ENCODE results near the gene EFCAB8. TPM values are rescaled to one million over a fixed set of nuclear protein-coding genes. Genes with fewer than 3 reads are reported as not detected.

EFCAB8 gene
- total RNA-seq, 1 donor from 2014 or later: 1.1 TPM

DNA sequence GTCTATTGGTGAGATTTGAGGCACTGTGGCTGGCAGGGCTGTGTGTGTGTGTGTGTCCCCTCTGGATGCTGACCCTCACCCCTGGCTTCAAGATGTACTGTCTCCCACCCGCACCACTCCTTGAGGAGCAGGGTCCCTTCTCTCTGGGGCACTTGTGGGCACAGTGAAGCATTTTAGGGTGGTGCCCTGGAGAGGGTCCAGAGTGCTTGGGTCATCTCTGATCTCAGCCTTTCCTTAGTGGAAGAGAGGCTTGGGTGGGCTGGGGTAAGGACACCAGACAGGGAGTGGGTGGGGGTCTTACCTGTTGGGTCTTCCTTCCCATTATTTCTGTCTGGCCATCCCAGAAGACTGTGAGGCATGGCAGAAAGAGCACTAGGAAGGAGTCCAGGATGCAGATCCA lies 66.1 kb downstream of the EFCAB8 start:
- no peak for DNase-seq (ENCODE audit: low spot score)
- Mint-ChIP-seq H3K27ac (ENCODE audit: unreplicated experiment) (no peak overlapping the region), H3K4me1 (ENCODE audit: unreplicated experiment) (no peaks in the 10 kb centered on the region), H3K27me3 (ENCODE audit: unreplicated experiment) (no peaks in the 10 kb centered on the region), H3K9me3 (ENCODE audit: unreplicated experiment) (no peaks in the 10 kb centered on the region), H3K36me3 (ENCODE audit: low read depth, unreplicated experiment) (no peaks in the 10 kb centered on the region), H3K4me3 (ENCODE audit: unreplicated experiment) (no peak overlapping the region)
- TF ChIP-seq, protein P1, sequence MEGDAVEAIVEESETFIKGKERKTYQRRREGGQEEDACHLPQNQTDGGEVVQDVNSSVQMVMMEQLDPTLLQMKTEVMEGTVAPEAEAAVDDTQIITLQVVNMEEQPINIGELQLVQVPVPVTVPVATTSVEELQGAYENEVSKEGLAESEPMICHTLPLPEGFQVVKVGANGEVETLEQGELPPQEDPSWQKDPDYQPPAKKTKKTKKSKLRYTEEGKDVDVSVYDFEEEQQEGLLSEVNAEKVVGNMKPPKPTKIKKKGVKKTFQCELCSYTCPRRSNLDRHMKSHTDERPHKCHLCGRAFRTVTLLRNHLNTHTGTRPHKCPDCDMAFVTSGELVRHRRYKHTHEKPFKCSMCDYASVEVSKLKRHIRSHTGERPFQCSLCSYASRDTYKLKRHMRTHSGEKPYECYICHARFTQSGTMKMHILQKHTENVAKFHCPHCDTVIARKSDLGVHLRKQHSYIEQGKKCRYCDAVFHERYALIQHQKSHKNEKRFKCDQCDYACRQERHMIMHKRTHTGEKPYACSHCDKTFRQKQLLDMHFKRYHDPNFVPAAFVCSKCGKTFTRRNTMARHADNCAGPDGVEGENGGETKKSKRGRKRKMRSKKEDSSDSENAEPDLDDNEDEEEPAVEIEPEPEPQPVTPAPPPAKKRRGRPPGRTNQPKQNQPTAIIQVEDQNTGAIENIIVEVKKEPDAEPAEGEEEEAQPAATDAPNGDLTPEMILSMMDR (IDR thresholded peaks at IDR 0.05; ENCODE audit: unreplicated experiment): no peak

DNA sequence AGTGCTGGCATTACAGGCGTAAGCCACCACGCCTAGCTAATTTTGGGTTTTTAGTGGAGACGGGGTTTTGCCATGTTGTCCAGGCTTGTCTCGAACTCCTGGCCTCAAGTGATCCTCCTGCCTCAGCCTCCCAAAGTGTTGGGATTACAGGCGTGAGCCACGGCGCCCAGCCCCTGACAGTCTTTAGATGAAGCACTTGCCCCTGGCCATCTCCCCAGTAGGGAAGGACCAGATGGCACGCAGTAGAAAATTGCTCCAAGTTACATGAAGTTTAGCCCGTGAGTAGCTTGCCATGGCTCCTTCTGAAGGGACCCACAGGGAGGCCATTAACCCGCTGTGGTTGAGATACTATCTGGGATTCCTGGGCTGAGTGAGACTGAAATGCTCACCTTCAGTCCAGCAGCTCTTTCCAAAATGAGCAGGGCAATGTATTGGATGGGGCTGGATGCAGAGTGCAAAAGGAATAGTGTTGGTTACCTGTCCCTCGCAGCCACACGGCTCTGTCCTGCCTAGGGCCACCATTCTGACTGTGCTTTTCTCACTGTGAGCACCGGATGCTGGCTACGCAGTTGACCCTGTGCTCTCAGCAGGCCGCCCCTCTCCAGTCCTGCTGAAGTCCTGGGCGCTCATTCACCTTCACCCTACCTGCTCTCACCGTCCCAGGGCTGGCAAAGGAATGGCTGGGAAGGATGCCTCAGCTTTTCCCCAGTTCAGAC lies 66.9 kb downstream of the EFCAB8 start:
- Mint-ChIP-seq H3K4me1 (ENCODE audit: unreplicated experiment) (no peaks in the 10 kb centered on the region), H3K4me3 (ENCODE audit: unreplicated experiment) (no peak overlapping the region), H3K27me3 (ENCODE audit: unreplicated experiment) (no peaks in the 10 kb centered on the region), H3K36me3 (ENCODE audit: low read depth, unreplicated experiment) (no peaks in the 10 kb centered on the region), H3K9me3 (ENCODE audit: unreplicated experiment) (no peaks in the 10 kb centered on the region), H3K27ac (ENCODE audit: unreplicated experiment) (no peak overlapping the region)
- TF ChIP-seq, protein P1 (IDR thresholded peaks at IDR 0.05; ENCODE audit: unreplicated experiment): no peak
- DNase-seq (ENCODE audit: low spot score): no peak

DNA sequence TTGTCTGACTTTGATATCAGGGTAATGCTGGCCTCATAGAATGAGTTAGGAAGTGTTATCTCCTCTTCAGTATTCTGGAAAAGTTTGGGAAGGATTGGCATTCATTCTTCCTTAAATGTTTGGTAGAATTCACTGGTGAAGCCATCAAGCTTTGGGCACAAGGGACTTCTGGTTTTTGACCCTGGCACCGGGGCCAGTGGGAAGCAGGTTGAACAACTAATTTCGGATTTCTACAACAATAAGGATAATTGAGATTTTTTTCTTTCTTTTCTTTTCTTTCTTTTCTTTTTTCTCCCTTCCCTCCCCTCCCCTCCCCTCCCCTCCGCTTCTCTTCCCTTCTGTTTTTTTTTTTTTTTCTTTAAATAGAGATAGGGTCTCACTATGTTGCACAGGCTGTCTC lies 70.4 kb downstream of the EFCAB8 start:
- Mint-ChIP-seq H3K36me3 (ENCODE audit: low read depth, unreplicated experiment) (no peaks in the 10 kb centered on the region), H3K27ac (ENCODE audit: unreplicated experiment) (no peak overlapping the region), H3K27me3 (ENCODE audit: unreplicated experiment) (no peaks in the 10 kb centered on the region), H3K9me3 (ENCODE audit: unreplicated experiment) (no peaks in the 10 kb centered on the region), H3K4me3 (ENCODE audit: unreplicated experiment) (no peak overlapping the region), H3K4me1 (ENCODE audit: unreplicated experiment) (no peaks in the 10 kb centered on the region)
- TF ChIP-seq, protein P1 (IDR thresholded peaks at IDR 0.05; ENCODE audit: unreplicated experiment): no peak
- no peak for DNase-seq (ENCODE audit: low spot score)

DNA sequence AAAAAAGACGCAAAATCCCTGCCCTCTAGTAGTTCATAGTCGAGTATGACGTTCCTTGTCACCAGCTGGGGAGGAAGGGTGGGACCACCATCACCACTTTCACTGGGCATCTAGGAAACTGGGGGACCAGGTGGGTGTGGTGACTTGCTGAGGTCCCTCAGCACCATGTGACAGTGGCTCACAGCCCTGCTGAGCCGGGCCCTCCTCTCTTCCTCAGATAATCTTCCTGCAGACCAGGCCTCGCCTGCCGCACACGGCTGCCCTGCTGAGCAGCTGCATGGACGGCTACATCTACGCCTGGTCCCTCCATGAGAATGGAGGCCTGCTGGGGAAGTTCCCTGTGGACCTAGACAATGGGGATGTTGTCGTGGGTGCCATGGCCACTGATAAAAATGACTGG lies 71.5 kb downstream of the EFCAB8 start:
- no peak for DNase-seq (ENCODE audit: low spot score)
- Mint-ChIP-seq H3K36me3 (ENCODE audit: low read depth, unreplicated experiment) (no peaks in the 10 kb centered on the region), H3K27me3 (ENCODE audit: unreplicated experiment) (peaks cover 1% of the 10 kb centered on the region), H3K4me1 (ENCODE audit: unreplicated experiment) (no peaks in the 10 kb centered on the region), H3K27ac (ENCODE audit: unreplicated experiment) (no peak overlapping the region), H3K4me3 (ENCODE audit: unreplicated experiment) (no peak overlapping the region), H3K9me3 (ENCODE audit: unreplicated experiment) (no peaks in the 10 kb centered on the region)
- TF ChIP-seq, protein P1 (IDR thresholded peaks at IDR 0.05; ENCODE audit: unreplicated experiment): no peak

DNA sequence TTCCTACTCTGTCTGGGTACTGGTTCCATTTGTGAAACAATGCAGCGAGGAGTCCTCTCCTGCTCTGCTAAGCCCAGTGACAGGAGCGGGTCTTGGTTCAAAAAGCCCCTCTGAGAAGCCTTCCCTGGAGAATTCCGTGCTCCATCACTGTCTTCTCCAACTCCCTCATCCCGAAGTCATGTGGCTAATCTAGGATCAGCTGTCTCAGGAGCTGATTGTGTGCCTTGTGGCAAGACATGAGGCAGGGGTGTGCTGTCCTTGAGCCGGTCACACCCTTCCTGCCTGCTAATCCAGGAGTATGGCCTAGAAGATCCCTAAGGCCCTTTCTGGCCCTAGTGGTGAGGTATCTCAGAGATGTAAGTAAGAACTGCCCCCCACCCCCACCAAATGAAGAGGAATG lies 72.0 kb downstream of the EFCAB8 start:
- TF ChIP-seq, protein P1 (IDR thresholded peaks at IDR 0.05; ENCODE audit: unreplicated experiment): no peak
- no peaks in the 10 kb centered on the region for H3K9me3 Mint-ChIP-seq (ENCODE audit: unreplicated experiment)
- no peak overlapping the region for H3K4me3 Mint-ChIP-seq (ENCODE audit: unreplicated experiment)
- no peak overlapping the region for H3K27ac Mint-ChIP-seq (ENCODE audit: unreplicated experiment)
- no peak for DNase-seq (ENCODE audit: low spot score)
- no peaks in the 10 kb centered on the region for H3K4me1 Mint-ChIP-seq (ENCODE audit: unreplicated experiment)
- peaks cover 1% of the 10 kb centered on the region for H3K27me3 Mint-ChIP-seq (ENCODE audit: unreplicated experiment)
- H3K36me3 Mint-ChIP-seq (ENCODE audit: low read depth, unreplicated experiment): no peaks in the 10 kb centered on the region

Measured in endothelial cell (in vitro differentiated cells).